H1 (cell line): ENCODE data around the gene PLXDC2. TPM values are rescaled to one million over a fixed set of nuclear protein-coding genes. Genes with fewer than 3 reads are reported as not detected.

Experiments
- CTCF ChIA-PET: fragments of 300-600 bp; sonication (Branson Sonifier 250); formaldehyde crosslinking; loops from one replicate; lab custom pipeline; 2021; ENCODE audit not compliant: partially characterized antibody; lab: Charles Lee
- POLR2A ChIA-PET: fragments of 300-600 bp; sonication (Branson Sonifier 250); formaldehyde crosslinking; loops from one replicate; lab custom pipeline; 2021; ENCODE audit warnings: inconsistent platforms; ENCODE audit not compliant: partially characterized antibody; lab: Charles Lee
- DNase-seq, 2 experiments: peaks; one replicate each; pipeline versions ENCODE4 v3.0.0 to v3.0.0-alpha.2; 2010 to 2022; ENCODE audit warnings: low spot score in 2 of 2, low read depth in 1 of 2, mixed read lengths in 1 of 2
- FAIRE-seq: peaks from 2 replicates; lab custom pipeline; 2011; peaks lifted over from hg19 to GRCh38; lab: Jason Lieb, UNC
- H2AFZ ChIP-seq: 2 replicates; pipeline ENCODE4 v1.8.1; 2012; ENCODE audit warnings: low read length, inconsistent platforms
- H2AK5ac ChIP-seq: 2 replicates; pipeline ENCODE4 v1.6.1; 2013; ENCODE audit warnings: low read depth, low read length
- H2BK120ac ChIP-seq: replicated peaks from 2 replicates; pipeline ENCODE3; 2013; ENCODE audit warnings: low read depth, low read length, inconsistent platforms
- H2BK12ac ChIP-seq: 2 replicates; pipeline ENCODE4 v1.6.1; 2013; ENCODE audit warnings: low read depth, low read length
- H2BK15ac ChIP-seq: 2 replicates; pipeline ENCODE4 v1.6.1; 2013; ENCODE audit warnings: low read length
- H2BK20ac ChIP-seq: 2 replicates; pipeline ENCODE4 v1.6.1; 2013; ENCODE audit warnings: low read length
- H2BK5ac ChIP-seq: 2 replicates; pipeline ENCODE4 v1.6.1; 2013; ENCODE audit warnings: low read depth, low read length
- H3K14ac ChIP-seq: 2 replicates; pipeline ENCODE4 v1.6.1; 2013; ENCODE audit warnings: inconsistent platforms; ENCODE audit not compliant: insufficient read length
- H3K18ac ChIP-seq: 2 replicates; pipeline ENCODE4 v1.6.1; 2013; ENCODE audit warnings: low read length; ENCODE audit errors: extremely low read depth
- H3K23ac ChIP-seq: 2 replicates; pipeline ENCODE4 v1.6.1; 2013; ENCODE audit warnings: inconsistent platforms; ENCODE audit not compliant: insufficient read length
- H3K23me2 ChIP-seq: 2 replicates; pipeline ENCODE4 v1.6.1; 2013; ENCODE audit warnings: low read depth, low read length
- H3K27ac ChIP-seq: 2 replicates; pipeline ENCODE4 v1.6.1; 2011; ENCODE audit warnings: low read depth, low read length, inconsistent platforms
- H3K27me3 ChIP-seq, 4 experiments: replicated peaks in 1 of 4; 1 replicate in 1 of 4; 2 replicates in 3 of 4; pipeline versions ENCODE4 v1.6.1 to v1.8.1; 2011 to 2013; ENCODE audit warnings: low read length in 3 of 4, mild to moderate bottlenecking in 3 of 4, inconsistent platforms in 2 of 4, mixed read lengths in 2 of 4, moderate library complexity in 1 of 4; ENCODE audit not compliant: control insufficient read depth in 3 of 4, insufficient read depth in 3 of 4; ENCODE audit errors: extremely low read depth in 1 of 4
- H3K36me3 ChIP-seq, 4 experiments: 2 replicates each; pipeline versions ENCODE4 v1.6.1 to v1.8.1; 2011 to 2013; ENCODE audit warnings: mild to moderate bottlenecking in 4 of 4, low read length in 3 of 4, moderate library complexity in 2 of 4, control low read depth in 1 of 4, inconsistent platforms in 1 of 4; ENCODE audit not compliant: insufficient read depth in 4 of 4, control insufficient read depth in 2 of 4
- H3K4ac ChIP-seq: replicated peaks from 2 replicates; pipeline ENCODE3; 2013; ENCODE audit warnings: low read length, low read depth, mixed read lengths, inconsistent platforms; ENCODE audit not compliant: insufficient read length
- H3K4me1 ChIP-seq, 4 experiments: replicated peaks in 1 of 4; 1 replicate in 1 of 4; 2 replicates in 3 of 4; pipeline versions ENCODE4 v1.6.1 to v1.8.1; 2011 to 2013; ENCODE audit warnings: low read length in 3 of 4, inconsistent platforms in 2 of 4, mixed read lengths in 1 of 4; ENCODE audit not compliant: insufficient read depth in 4 of 4, control insufficient read depth in 3 of 4
- H3K4me2 ChIP-seq, 2 experiments: 2 replicates each; pipeline versions ENCODE4 v1.6.1 to v1.8.1; 2011 to 2013; ENCODE audit warnings: low read depth in 2 of 2, low read length in 2 of 2, control low read depth in 1 of 2, inconsistent platforms in 1 of 2, mild to moderate bottlenecking in 1 of 2; ENCODE audit not compliant: insufficient read depth in 1 of 2
- H3K4me3 ChIP-seq, 4 experiments: fragments of 200-600, 300-600 bp in 1 of 4; sonication (generic), shearing (Covaris generic), sonication (Bioruptor Twin) in 1 of 4; 2 replicates each; pipeline versions ENCODE4 v1.5.1 to v1.8.1; 2011 to 2016; ENCODE audit warnings: low read length in 4 of 4, low read depth in 3 of 4, control low read depth in 2 of 4, inconsistent platforms in 2 of 4, mild to moderate bottlenecking in 2 of 4, mixed read lengths in 1 of 4, moderate library complexity in 1 of 4; ENCODE audit not compliant: insufficient read depth in 2 of 4; ENCODE audit errors: extremely low read depth in 1 of 4
- H3K56ac ChIP-seq: replicated peaks from 2 replicates; pipeline ENCODE3; 2013; ENCODE audit warnings: low read depth, mild to moderate bottlenecking, mixed read lengths, low read length, inconsistent platforms; ENCODE audit not compliant: insufficient read length
- H3K79me1 ChIP-seq: 2 replicates; pipeline ENCODE4 v1.6.1; 2013; ENCODE audit warnings: low read depth, low read length, control low read depth
- H3K79me2 ChIP-seq, 2 experiments: 2 replicates each; pipeline versions ENCODE4 v1.6.1 to v1.8.1; 2012 to 2013; ENCODE audit warnings: low read length in 2 of 2, mild to moderate bottlenecking in 2 of 2, inconsistent platforms in 1 of 2; ENCODE audit not compliant: insufficient read depth in 2 of 2, control insufficient read depth in 1 of 2
- H3K9ac ChIP-seq, 4 experiments: replicated peaks in 1 of 4; 1 replicate in 1 of 4; 2 replicates in 3 of 4; pipeline versions ENCODE4 v1.6.1 to v1.8.1; 2011 to 2013; ENCODE audit warnings: low read depth in 3 of 4, low read length in 3 of 4, control low read depth in 2 of 4, mild to moderate bottlenecking in 2 of 4, moderate library complexity in 2 of 4, inconsistent platforms in 1 of 4; ENCODE audit errors: extremely low read depth in 1 of 4
- H3K9me3 ChIP-seq, 2 experiments: 2 replicates each; pipeline versions ENCODE4 v1.6.1 to v1.8.1; 2012 to 2013; ENCODE audit warnings: mild to moderate bottlenecking in 2 of 2, moderate library complexity in 2 of 2, control low read depth in 1 of 2, inconsistent platforms in 1 of 2, low read depth in 1 of 2, low read length in 1 of 2, mixed read lengths in 1 of 2; ENCODE audit not compliant: insufficient read depth in 2 of 2
- H4K20me1 ChIP-seq, 2 experiments: replicated peaks in 1 of 2; 2 replicates each; pipeline versions ENCODE3 to v1.8.1; 2011 to 2013; ENCODE audit warnings: inconsistent platforms in 2 of 2, low read length in 2 of 2, mild to moderate bottlenecking in 1 of 2; ENCODE audit not compliant: insufficient read depth in 2 of 2, control insufficient read depth in 1 of 2
- H4K5ac ChIP-seq: 2 replicates; pipeline ENCODE4 v1.6.1; 2013; ENCODE audit warnings: low read length, low read depth, mixed read lengths, inconsistent platforms; ENCODE audit not compliant: insufficient read length
- H4K8ac ChIP-seq: 2 replicates; pipeline ENCODE4 v1.8.0; 2013; ENCODE audit warnings: mild to moderate bottlenecking, moderate library complexity, low read length, inconsistent platforms; ENCODE audit not compliant: insufficient read depth; ENCODE audit errors: extremely low read depth
- H4K91ac ChIP-seq: replicated peaks from 2 replicates; pipeline ENCODE3; 2013; ENCODE audit warnings: low read length, mixed read lengths, inconsistent platforms; ENCODE audit not compliant: insufficient read length
- HDAC2 ChIP-seq, 2 experiments: fragments of 300-600 bp in 1 of 2; sonication (generic) in 1 of 2; IDR thresholded peaks; 2 replicates each; pipeline ENCODE4 v1.6.1; 2011 to 2012; ENCODE audit warnings: low read depth in 2 of 2, low read length in 2 of 2, mild to moderate bottlenecking in 2 of 2, moderate library complexity in 2 of 2, borderline replicate concordance in 1 of 2, inconsistent platforms in 1 of 2
- KDM4A ChIP-seq: IDR thresholded peaks from one replicate; pipeline ENCODE4 v1.7.1; 2012; ENCODE audit warnings: low read depth, mild to moderate bottlenecking, moderate library complexity, low read length, inconsistent platforms; ENCODE audit not compliant: severe bottlenecking
- NANOG ChIP-seq: IDR thresholded peaks from 2 replicates; pipeline ENCODE4 v1.6.1; 2011; ENCODE audit warnings: low read length, low read depth, mild to moderate bottlenecking, inconsistent platforms; ENCODE audit not compliant: insufficient read depth, poor library complexity, severe bottlenecking
- POLR2AphosphoS5 ChIP-seq: IDR thresholded peaks from 2 replicates; pipeline ENCODE4 v1.6.1; 2011; ENCODE audit warnings: low read depth, low read length
- SAP30 ChIP-seq: fragments of 300-600 bp; sonication (generic); IDR thresholded peaks from 2 replicates; pipeline ENCODE4 v1.7.1; 2012; ENCODE audit warnings: low read length, moderate library complexity, mild to moderate bottlenecking, inconsistent platforms; ENCODE audit not compliant: insufficient read depth, insufficient replicate concordance
- TAF1 ChIP-seq: IDR thresholded peaks from 2 replicates; pipeline ENCODE4 v1.6.1; 2011; ENCODE audit warnings: mild to moderate bottlenecking, low read depth, low read length
- TEAD4 ChIP-seq: IDR thresholded peaks from 2 replicates; pipeline ENCODE4 v1.6.1; 2012; ENCODE audit warnings: low read depth, low read length, inconsistent platforms, mixed read lengths
- WGBS, 2 experiments: shearing (Covaris generic) in 1 of 2; methylation state at CpG; one replicate each; pipeline versions ENCODE4 v1.1.6 to v1.1.7; 2013 to 2015; ENCODE audit warnings: low lambda C conversion rate in 2 of 2, mixed read lengths in 2 of 2, inconsistent platforms in 1 of 2, low coverage in 1 of 2, missing lambda C conversion rate in 1 of 2; ENCODE audit not compliant: insufficient replicate concordance in 2 of 2, insufficient coverage in 1 of 2, insufficient read length in 1 of 2; ENCODE audit errors: extremely low coverage in 1 of 2, missing lambda C conversion rate in 1 of 2; 5-methylcytosine and 5-hydroxymethylcytosine counted together
- polyA plus RNA-seq, 7 experiments: library from polyadenylated mRNA; depleted of rRNA in 3 of 7; stranded (reverse) in 5 of 7; unstranded in 2 of 7; fragments of >200 nt in 5 of 7; fragments of 200-250 nt in 2 of 7; gene quantifications; 1 replicate in 5 of 7; 2 replicates in 1 of 7; 4 replicates in 1 of 7; pipeline versions ENCODE4 v1.2.1 to v1.2.3, GENCODE V29; 2011 to 2013; ENCODE audit warnings: missing spikeins in 2 of 7, mixed read lengths in 2 of 7
- total RNA-seq: library from RNA; stranded (reverse); fragmentation: NEBNext Ultra II Directional; extraction: Animal tissue kit (Norgen Biotek cat#: 25700); gene quantifications from 2 replicates; pipeline ENCODE4 v1.2.1, GENCODE V29; 2021
- TF ChIP-seq, protein P1 (sequence below): IDR thresholded peaks from 2 replicates; pipeline ENCODE4 v1.6.1; 2012; ENCODE audit warnings: inconsistent platforms
- TF ChIP-seq, protein P2 (sequence below): IDR thresholded peaks from 2 replicates; pipeline ENCODE4 v1.6.1; 2011; ENCODE audit warnings: low read length, improper control_type of control experiment

Gene PLXDC2
- total and polyA plus RNA-seq, 2 of the 8 experiments (the other 6 are each of a cell fraction or from before 2014, with no cell fraction given): 23.0 to 40.5 TPM

DNA sequence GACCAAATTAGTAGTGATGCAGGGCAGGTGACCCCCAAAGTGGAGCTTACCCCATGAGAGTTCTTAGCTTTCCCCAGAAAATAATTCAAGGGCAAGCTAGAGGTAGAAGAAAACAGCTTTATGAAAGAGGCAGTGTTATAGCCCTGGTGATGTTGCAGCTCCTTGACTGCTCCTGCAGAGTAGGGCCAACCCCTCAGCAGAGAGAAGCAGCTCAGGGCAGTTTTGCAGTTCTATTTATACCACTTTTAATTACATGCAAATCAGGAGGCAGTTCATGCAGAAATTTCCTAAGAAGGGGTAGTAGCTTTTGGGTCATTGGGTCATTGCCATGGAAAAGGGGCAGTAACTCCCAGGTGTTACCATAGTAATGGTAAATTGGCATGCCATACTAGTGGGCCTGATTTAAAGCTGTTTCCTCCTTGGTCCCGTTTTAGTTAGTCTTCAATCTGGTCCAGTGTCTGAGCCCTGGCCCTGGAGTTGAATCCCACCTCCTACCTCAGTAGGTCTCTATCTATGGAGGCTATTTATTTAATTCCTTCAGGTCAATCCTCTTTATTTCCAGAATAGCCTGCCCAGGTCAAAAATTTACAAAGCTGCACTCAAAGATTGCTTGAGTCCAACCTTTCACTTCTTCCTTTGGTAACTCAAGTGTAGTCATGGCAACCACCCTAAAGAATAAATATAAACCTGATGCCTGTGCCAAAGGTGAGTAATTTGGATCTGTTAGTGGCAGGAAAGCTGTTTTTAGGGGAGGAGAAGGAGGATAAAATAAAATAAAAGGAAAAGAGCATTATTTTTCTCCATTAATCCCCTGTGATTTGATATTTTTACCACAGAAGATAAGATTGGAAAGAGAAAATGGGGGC is 29.5 kb downstream of the PLXDC2 start:
- Histone ChIP-seq H2AK5ac (no peak overlapping the region), H3K4me2 (no peak overlapping the region), H3K4ac (no peak overlapping the region), H3K4me3 (no peak overlapping the region), H2BK12ac (no peak overlapping the region), H3K9me3 (no peaks in the 10 kb centered on the region), H3K14ac (no peak overlapping the region), H3K56ac (no peak overlapping the region), H4K5ac (no peak overlapping the region), H3K23me2 (no peaks in the 10 kb centered on the region), H2BK20ac (no peak overlapping the region), H2AFZ (no peak overlapping the region), H4K20me1 (no peaks in the 10 kb centered on the region), H3K27ac (no peak overlapping the region), H3K18ac (no peak overlapping the region), H3K79me2 (peaks cover 6 to 95% of the 10 kb centered on the region in 2 experiments; a peak in 3 of 4 replicates), H3K9ac (no peak overlapping the region), H4K8ac (no peak overlapping the region), H2BK5ac (no peak overlapping the region), H3K23ac (no peak overlapping the region), H3K27me3 (no peaks in the 10 kb centered on the region), H4K91ac (no peak overlapping the region), H3K4me1 (peaks cover 0 to 37% (median 10%) of the 10 kb centered on the region in 4 experiments; a peak in 3 of 7 replicates), H2BK15ac (no peak overlapping the region), H2BK120ac (no peak overlapping the region), H3K36me3 (no peaks in the 10 kb centered on the region), H3K79me1 (0 out of 2 replicates have a peak, but pooled peaks cover 2% of the 10 kb centered on the region)
- CTCF ChIA-PET: interaction anchor here (1.2 to 1.5 kb wide), 2 partner anchors 27 to 752 kb away, joined by 3 to 4 read pairs; no protein-coding TSS in a partner anchor
- DNase-seq (no peak), FAIRE-seq (no peak)
- 84% methylated on average over 1 of the region's 1 CpG; no CpG with 5 or more reads in 1 of the 2 experiments for WGBS, 2 experiments
- POLR2A ChIA-PET: interaction anchor here (1.6 kb wide), 1 partner anchor 15 kb away, joined by 5 read pairs; no protein-coding TSS in a partner anchor
- TF ChIP-seq, protein P1, sequence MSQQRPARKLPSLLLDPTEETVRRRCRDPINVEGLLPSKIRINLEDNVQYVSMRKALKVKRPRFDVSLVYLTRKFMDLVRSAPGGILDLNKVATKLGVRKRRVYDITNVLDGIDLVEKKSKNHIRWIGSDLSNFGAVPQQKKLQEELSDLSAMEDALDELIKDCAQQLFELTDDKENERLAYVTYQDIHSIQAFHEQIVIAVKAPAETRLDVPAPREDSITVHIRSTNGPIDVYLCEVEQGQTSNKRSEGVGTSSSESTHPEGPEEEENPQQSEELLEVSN: no peak
- TF ChIP-seq HDAC2 (IDR thresholded peaks at IDR 0.05; ENCODE audit: borderline replicate concordance in 1 of 2, low read depth in 2 of 2, low read length in 2 of 2) (no peak), POLR2AphosphoS5 (no peak), TAF1 (no peak), TEAD4 (no peak), KDM4A (no peak), NANOG (no peak), SAP30 (no peak)
- TF ChIP-seq, protein P2, sequence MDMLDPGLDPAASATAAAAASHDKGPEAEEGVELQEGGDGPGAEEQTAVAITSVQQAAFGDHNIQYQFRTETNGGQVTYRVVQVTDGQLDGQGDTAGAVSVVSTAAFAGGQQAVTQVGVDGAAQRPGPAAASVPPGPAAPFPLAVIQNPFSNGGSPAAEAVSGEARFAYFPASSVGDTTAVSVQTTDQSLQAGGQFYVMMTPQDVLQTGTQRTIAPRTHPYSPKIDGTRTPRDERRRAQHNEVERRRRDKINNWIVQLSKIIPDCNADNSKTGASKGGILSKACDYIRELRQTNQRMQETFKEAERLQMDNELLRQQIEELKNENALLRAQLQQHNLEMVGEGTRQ: no peak
